Activated CD8-positive, alpha-beta memory T cell treated with anti-CD3 and anti-CD28 coated beads, Interleukin-2, amount 10 ng/mL, durations not matched to agents 7 days and 5 days (primary cell): ENCODE results near the gene RPL22L1. TPM values are rescaled to one million over a fixed set of nuclear protein-coding genes. Genes with fewer than 3 reads are reported as not detected.
"Not testable (repeated sequence)": the region's sequence is repeated elsewhere in the genome, so short reads cannot be mapped to it uniquely, and the experiment has no call there.

Experiments
- ATAC-seq: fragments of 150-1000 bp; cut with Tn5 transposase; one replicate; pipeline ENCODE4 v1.10.0; 2021; ENCODE audit warnings: moderate library complexity
- CTCF ChIA-PET: fragments of 350-600 bp; sonication (Branson Sonifier 250); formaldehyde crosslinking; loops from one replicate; lab custom pipeline; 2021; ENCODE audit warnings: antibody characterized with exemption; lab: Charles Lee
- DNase-seq: peaks from one replicate; pipeline ENCODE4 v3.0.0-alpha.2; 2020
- H3K27ac Mint-ChIP-seq: one replicate; pipeline ENCODE4 v1.8.0; 2021; ENCODE audit warnings: mild to moderate bottlenecking, mixed read lengths
- H3K27me3 Mint-ChIP-seq: one replicate; pipeline ENCODE4 v1.8.0; 2021; ENCODE audit warnings: mixed read lengths
- H3K36me3 Mint-ChIP-seq: one replicate; pipeline ENCODE4 v1.8.0; 2021; ENCODE audit warnings: mild to moderate bottlenecking, mixed read lengths
- H3K4me1 Mint-ChIP-seq: one replicate; pipeline ENCODE4 v1.8.0; 2021; ENCODE audit warnings: mixed read lengths
- H3K4me3 Mint-ChIP-seq: one replicate; pipeline ENCODE4 v1.8.0; 2021; ENCODE audit warnings: mild to moderate bottlenecking, moderate library complexity, mixed read lengths
- H3K9me3 Mint-ChIP-seq: one replicate; pipeline ENCODE4 v1.8.0; 2022; ENCODE audit warnings: low read depth, mixed read lengths
- total RNA-seq, 2 experiments: library from RNA; stranded (reverse); gene quantifications; one replicate each; pipeline ENCODE4 v1.2.3, GENCODE V29; 2021

Gene RPL22L1
- total RNA-seq, 2 experiments from 2014 or later, result 116 to 149 TPM

DNA sequence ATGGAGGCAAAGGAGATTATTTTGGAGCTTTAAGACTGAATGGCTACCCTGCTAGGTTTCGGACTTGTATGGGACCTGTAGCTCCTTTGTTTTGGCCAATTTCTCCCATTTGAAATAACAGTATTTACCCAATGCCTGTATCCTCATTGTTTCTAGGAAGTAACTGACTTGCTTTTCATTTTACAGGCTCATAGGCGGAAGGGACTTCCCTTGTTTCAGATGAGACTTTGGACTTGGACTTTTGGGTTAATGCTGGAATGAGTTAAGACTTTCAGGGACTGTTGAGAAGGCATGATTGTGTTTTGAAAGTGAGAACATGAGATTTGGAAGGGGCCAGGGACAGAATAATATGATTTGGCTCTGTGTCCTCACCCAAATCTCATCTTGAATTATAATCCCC, 28.0 kb upstream of the RPL22L1 start:
- DNase-seq (no peak), ATAC-seq (no peak)
- no peak overlapping the region for H3K4me3 Mint-ChIP-seq
- H3K4me1 Mint-ChIP-seq, result peaks cover 2% of the 10 kb centered on the region
- CTCF ChIA-PET, result no interaction called here
- H3K9me3 Mint-ChIP-seq, result no peaks in the 10 kb centered on the region
- H3K36me3 Mint-ChIP-seq, result peaks cover 32% of the 10 kb centered on the region
- no peaks in the 10 kb centered on the region for H3K27me3 Mint-ChIP-seq
- no peak overlapping the region for H3K27ac Mint-ChIP-seq

DNA sequence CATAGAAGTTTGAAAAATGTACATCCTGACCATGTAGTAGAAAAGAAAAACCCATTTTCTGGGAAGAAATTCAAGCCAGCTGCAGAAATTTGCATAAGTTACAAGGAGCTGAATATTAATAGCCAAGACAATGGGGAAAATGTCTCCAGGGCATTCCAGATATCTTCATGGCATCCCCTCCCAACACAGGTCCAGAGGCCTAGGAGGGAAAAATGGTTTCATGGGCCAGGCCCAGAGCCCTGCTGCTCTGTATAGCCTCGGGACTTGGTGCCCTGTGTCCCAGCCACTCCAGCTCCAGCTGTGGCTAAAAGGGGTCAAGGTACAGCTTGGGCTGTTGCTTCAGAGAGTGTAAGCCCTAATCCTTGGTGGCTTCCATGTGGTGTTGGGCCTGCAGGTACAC, 27.2 kb upstream of the RPL22L1 start:
- H3K27ac Mint-ChIP-seq, H3K9me3 Mint-ChIP-seq, H3K4me3 Mint-ChIP-seq, H3K27me3 Mint-ChIP-seq, CTCF ChIA-PET, H3K4me1 Mint-ChIP-seq, ATAC-seq, DNase-seq: not testable (repeated sequence)
- peaks cover 31% of the 10 kb centered on the region for H3K36me3 Mint-ChIP-seq

DNA sequence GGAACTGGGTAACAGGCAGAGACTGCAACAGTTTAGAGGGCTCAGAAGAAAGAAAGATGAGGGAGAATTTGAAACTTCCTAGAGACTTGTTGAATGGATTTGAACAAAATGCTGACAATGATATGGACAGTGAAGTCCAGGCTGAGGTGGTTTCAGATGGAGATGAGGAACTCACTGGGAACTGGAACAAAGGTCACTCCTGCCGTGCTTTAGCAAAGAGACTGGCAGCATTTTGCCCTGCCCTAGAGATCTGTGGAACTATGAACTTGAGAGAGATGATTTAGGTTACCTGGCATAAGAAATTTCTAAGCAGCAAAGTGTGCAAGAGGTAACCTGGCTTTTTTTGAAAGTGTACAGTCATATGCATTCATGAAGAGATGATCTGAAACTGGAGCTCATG, 26.8 kb upstream of the RPL22L1 start:
- no peak for DNase-seq
- no peaks in the 10 kb centered on the region for H3K27me3 Mint-ChIP-seq
- H3K4me3 Mint-ChIP-seq, result no peak overlapping the region
- H3K4me1 Mint-ChIP-seq, result peaks cover 2% of the 10 kb centered on the region
- no peak overlapping the region for H3K27ac Mint-ChIP-seq
- no peaks in the 10 kb centered on the region for H3K9me3 Mint-ChIP-seq
- peaks cover 28% of the 10 kb centered on the region for H3K36me3 Mint-ChIP-seq
- CTCF ChIA-PET, result no interaction called here
- ATAC-seq, result no peak

DNA sequence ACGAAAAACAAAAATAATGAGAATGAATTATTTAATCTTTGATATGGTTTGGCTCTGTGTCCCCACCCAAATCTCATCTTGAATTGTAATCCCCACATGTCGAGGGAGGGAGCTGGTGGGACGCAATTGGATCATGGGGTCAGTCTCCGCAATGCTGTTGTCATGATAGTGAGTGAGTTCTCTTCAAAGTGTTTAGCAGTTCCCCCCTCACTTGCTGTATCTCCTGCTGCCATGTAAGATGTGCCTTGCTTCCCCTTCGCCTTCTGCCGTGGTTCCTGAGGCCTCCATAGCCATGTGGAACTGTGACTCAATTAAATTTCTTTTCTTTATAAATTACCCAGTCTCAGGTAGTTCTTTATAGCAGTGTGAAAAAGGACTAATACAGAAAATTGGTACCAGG, 26.3 kb upstream of the RPL22L1 start:
- H3K9me3 Mint-ChIP-seq, H3K4me3 Mint-ChIP-seq, DNase-seq, CTCF ChIA-PET, ATAC-seq, H3K27me3 Mint-ChIP-seq, H3K27ac Mint-ChIP-seq, H3K4me1 Mint-ChIP-seq: not testable (repeated sequence)
- peaks cover 28% of the 10 kb centered on the region for H3K36me3 Mint-ChIP-seq

DNA sequence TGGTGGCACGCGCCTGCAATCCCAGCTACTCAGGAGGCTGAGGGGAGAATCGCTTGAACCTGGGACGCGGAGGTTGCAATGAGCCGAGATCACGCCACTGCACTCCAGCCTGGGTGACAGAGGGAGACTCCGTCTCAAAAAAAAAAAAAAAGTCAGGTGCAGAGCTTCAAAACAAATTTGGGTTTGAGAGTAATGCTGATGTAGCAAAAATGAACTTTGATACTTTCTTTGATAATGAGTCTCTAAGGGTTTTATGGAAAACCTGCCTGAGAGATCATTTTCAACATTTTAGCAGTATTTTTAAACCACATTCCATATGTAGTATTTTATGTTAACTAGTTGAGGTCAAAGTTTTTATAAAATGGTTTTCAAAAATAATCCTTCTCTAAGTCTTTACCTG, 23.9 kb upstream of the RPL22L1 start:
- H3K27ac Mint-ChIP-seq, result no peak overlapping the region
- H3K4me1 Mint-ChIP-seq, result no peaks in the 10 kb centered on the region
- ATAC-seq (no peak), DNase-seq (no peak)
- peaks cover 23% of the 10 kb centered on the region for H3K36me3 Mint-ChIP-seq
- H3K27me3 Mint-ChIP-seq, result no peaks in the 10 kb centered on the region
- H3K9me3 Mint-ChIP-seq, result no peaks in the 10 kb centered on the region
- no peak overlapping the region for H3K4me3 Mint-ChIP-seq
- CTCF ChIA-PET, result no interaction called here

DNA sequence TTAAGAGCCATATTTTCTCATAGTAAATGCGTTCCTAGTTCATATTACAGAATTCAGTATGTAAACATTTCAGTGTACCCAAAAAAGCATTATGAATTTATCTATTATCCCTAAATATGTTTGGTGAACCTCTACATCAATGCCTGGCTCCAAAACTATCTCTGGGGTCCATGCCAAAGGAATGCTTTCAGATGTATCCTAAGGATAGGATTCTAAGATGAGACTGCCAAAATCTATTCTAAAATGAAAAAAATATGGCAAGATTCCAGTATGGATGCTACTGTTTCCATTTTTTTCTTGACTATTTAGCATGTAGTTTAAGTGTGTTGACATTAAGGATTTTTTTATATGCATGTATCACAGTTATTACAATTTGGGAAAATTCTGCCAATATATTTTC, 19.6 kb upstream of the RPL22L1 start:
- no peaks in the 10 kb centered on the region for H3K27me3 Mint-ChIP-seq
- CTCF ChIA-PET, result interaction anchor here (0.6 kb wide), 1 partner anchor 183 kb away, joined by 4 read pairs; no protein-coding TSS in a partner anchor
- no peaks in the 10 kb centered on the region for H3K9me3 Mint-ChIP-seq
- no peak for DNase-seq
- H3K36me3 Mint-ChIP-seq, result peaks cover 10% of the 10 kb centered on the region
- no peaks in the 10 kb centered on the region for H3K4me1 Mint-ChIP-seq
- no peak for ATAC-seq
- H3K4me3 Mint-ChIP-seq, result no peak overlapping the region
- H3K27ac Mint-ChIP-seq, result no peak overlapping the region

DNA sequence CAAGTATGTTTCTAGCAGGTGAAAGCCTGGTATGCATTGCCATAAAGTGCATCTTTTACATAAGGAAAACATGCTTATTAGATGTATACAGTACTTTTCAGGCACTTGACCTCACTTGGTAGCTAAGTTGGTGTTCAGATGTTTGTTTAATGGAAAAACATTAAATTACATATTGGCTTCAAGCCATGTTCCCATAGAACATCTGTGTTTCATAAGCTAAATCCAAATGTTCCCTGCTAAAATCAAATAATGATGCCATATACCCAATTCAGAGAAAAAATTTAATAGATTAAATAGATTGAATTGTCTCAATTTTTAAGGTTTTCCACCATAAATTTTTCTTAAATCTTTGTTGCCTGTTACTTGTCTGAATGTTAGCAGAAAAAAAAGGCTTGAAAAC, 19.1 kb upstream of the RPL22L1 start:
- Mint-ChIP-seq H3K27me3 (no peaks in the 10 kb centered on the region), H3K36me3 (peaks cover 9% of the 10 kb centered on the region), H3K9me3 (no peaks in the 10 kb centered on the region), H3K4me3 (no peak overlapping the region), H3K27ac (no peak overlapping the region), H3K4me1 (no peaks in the 10 kb centered on the region)
- no peak for ATAC-seq
- DNase-seq, result no peak
- CTCF ChIA-PET, result interaction anchor here (0.6 kb wide), 1 partner anchor 184 kb away, joined by 4 read pairs; no protein-coding TSS in a partner anchor

DNA sequence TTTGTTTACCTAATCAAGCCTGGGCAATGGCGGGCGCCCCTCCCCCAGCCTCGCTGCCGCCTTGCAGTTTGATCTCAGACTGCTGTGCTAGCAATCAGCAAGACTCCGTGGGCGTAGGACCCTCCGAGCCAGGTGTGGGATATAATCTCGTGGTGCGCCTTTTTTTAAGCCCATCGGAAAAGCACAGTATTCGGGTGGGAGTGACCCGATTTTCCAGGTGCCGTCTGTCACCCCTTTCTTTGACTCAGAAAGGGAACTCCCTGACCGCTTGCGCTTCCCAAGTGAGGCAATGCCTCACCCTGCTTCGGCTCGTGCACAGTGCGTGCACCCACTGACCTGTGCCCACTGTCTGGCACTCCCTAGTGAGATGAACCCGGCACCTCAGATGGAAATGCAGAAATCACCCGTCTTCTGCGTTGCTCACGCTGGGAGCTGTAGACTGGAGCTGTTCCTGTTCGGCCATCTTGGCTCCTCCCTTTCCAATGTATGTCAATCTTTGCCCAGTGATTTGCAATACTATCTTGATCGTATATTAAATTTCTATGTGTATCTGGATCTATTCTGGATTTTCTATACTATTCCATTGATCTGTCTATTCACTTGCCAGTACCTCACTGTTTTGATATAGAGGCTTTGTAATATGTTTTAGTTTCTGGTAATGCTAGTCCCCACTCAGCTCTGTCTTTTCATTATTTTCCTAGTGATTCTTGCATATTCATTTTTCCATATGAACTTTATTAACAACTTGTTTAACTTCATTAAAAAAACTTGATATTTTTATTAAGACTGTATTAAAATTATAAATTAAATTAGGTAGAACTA, 14.3 kb upstream of the RPL22L1 start:
- DNase-seq, H3K9me3 Mint-ChIP-seq, CTCF ChIA-PET, H3K4me3 Mint-ChIP-seq, H3K36me3 Mint-ChIP-seq, ATAC-seq, H3K27me3 Mint-ChIP-seq, H3K27ac Mint-ChIP-seq, H3K4me1 Mint-ChIP-seq: not testable (repeated sequence)

DNA sequence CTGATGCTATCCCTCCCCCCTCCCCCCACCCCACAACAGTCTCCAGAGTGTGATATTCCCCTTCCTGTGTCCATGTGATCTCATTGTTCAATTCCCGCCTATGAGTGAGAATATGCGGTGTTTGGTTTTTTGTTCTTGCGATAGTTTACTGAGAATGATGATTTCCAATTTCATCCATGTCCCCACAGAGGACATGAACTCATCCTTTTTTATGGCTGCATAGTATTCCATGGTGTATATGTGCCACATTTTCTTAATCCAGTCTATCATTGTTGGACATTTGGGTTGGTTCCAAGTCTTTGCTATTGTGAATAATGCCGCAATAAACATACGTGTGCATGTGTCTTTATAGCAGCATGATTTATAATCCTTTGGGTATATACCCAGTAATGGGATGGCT, 8.7 kb upstream of the RPL22L1 start:
- H3K27ac Mint-ChIP-seq, H3K4me1 Mint-ChIP-seq, CTCF ChIA-PET, ATAC-seq, H3K4me3 Mint-ChIP-seq, DNase-seq, H3K36me3 Mint-ChIP-seq, H3K9me3 Mint-ChIP-seq, H3K27me3 Mint-ChIP-seq: not testable (repeated sequence)

DNA sequence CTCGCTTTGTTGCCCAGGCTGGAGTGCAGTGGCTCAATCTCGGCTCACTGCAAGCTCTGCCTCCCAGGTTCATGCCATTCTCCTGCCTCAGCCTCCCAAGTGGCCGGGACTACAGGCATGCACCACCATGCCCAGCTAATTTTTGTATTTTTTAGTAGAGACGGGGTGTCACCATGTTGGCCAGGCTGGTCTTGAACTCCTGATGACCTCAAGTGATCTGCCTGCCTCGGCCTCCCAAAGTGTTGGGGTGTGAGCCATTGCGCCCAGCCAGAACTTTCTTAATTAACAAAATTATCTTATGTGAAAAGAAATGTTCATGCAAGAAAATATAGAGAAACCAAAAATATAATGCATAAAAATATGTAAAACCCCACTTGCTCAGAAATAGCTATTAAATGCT, 7.3 kb upstream of the RPL22L1 start:
- not testable (repeated sequence) for H3K9me3 Mint-ChIP-seq, H3K4me3 Mint-ChIP-seq, ATAC-seq, H3K36me3 Mint-ChIP-seq, H3K27me3 Mint-ChIP-seq, DNase-seq, H3K4me1 Mint-ChIP-seq, H3K27ac Mint-ChIP-seq
- CTCF ChIA-PET, result interaction anchor here (0.6 kb wide), 1 partner anchor 9 kb away, joined by 3 read pairs; no protein-coding TSS in a partner anchor

DNA sequence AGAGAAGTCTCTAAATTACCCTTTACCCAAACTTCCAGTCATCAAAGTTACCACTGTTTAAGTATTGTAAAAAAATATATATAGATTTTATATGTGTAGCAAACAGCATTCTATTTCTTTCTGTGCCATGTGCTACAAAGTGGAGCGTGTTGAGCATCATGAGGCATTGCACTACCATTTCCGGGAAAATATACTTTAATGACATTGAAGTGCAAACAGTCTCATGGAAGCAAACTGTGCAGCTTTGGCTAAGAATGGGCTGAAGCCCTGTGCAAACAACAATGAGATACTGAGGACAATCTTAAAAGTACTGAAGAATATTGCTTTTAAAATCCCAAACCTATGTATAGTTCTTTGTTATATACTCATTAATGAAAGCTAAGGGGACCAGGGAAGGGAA, 6.5 kb upstream of the RPL22L1 start:
- DNase-seq, result no peak
- peaks cover 5% of the 10 kb centered on the region for H3K27me3 Mint-ChIP-seq
- no peaks in the 10 kb centered on the region for H3K36me3 Mint-ChIP-seq
- ATAC-seq, result no peak
- H3K9me3 Mint-ChIP-seq, result no peaks in the 10 kb centered on the region
- no peak overlapping the region for H3K27ac Mint-ChIP-seq
- H3K4me1 Mint-ChIP-seq, result no peaks in the 10 kb centered on the region
- CTCF ChIA-PET, result interaction anchor here (0.7 kb wide), 1 partner anchor 16 kb away, joined by 3 read pairs; no protein-coding TSS in a partner anchor
- no peak overlapping the region for H3K4me3 Mint-ChIP-seq

DNA sequence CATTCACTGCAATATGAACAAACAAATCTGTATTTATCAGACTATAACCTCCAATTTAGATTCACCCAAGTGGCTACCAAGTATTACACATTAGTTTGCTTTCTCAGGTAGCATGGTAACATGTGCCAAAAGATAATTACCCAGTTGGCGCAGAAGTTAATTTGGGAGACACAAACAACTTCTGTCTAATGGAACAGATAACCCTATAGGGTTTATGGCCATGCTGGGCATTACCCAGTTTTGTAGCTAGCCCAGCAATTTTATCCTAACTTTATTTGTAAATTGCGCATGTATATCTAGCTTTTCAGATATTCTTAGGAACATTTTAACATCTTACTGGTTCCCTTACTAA, 780 bp downstream of the RPL22L1 start:
- Mint-ChIP-seq H3K36me3 (peaks cover 38% of the 10 kb centered on the region), H3K4me1 (peaks cover 21% of the 10 kb centered on the region), H3K27me3 (no peaks in the 10 kb centered on the region), H3K27ac (peak overlapping the region; percentile 91), H3K4me3 (peak overlapping the region; percentile 88), H3K9me3 (no peaks in the 10 kb centered on the region)
- CTCF ChIA-PET, result interaction anchor here (1.2 to 1.6 kb wide), 4 partner anchors 31 to 40 kb away, joined by 3 to 8 read pairs (median 4); partner anchors contain the start of gene EIF5A2
- DNase-seq (no peak), ATAC-seq (no peak)

DNA sequence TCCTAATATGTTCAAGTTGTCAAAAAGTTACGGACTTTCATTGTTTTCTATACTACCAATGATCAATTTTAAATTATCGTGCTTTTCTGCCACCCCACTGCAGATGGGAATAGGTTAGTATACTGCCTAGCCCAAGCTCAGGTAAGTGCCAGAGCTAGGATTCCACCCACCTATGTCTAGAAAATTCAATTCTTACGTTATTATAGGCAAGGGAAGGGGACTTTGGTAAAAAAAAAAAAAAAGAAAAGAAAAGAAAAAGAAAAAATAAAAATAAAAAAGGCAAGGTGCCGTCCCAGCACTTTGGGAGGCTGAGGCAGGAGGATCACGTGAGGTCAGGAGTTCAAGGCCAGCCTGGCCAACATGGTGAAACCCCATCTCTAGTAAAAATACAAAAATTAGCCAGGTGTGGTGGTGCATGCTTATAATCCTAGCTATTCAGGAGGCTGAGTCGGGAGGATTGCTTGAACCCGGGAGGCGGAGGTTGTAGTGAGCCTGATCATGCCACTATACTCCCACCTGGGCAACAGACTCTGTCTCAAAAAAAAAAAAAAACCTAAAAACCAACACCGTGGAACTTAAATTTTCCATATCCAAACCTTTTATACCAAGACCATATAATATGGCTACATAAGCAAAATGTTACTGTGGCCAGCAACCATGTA, 1.3 kb downstream of the RPL22L1 start:
- Mint-ChIP-seq H3K36me3 (peaks cover 38% of the 10 kb centered on the region), H3K27ac (peak overlapping the region; percentile 91), H3K4me3 (peak overlapping the region; percentile 88), H3K27me3 (no peaks in the 10 kb centered on the region), H3K9me3 (no peaks in the 10 kb centered on the region), H3K4me1 (peaks cover 21% of the 10 kb centered on the region)
- DNase-seq, result no peak
- CTCF ChIA-PET, result interaction anchor here (0.7 to 1.6 kb wide), 6 partner anchors 8 to 745 kb away, joined by 3 to 8 read pairs (median 3); partner anchors contain the start of gene EIF5A2
- ATAC-seq, result no peak
